NK-92 (cell line): ENCODE measurements around the gene SPPL3.
"Not testable (repeated sequence)": the region's sequence is repeated elsewhere in the genome, so short reads cannot be mapped to it uniquely, and the experiment has no call there.

ENCODE experiments used
- DNase-seq: peaks from one replicate; lab custom pipeline; 2025; ENCODE audit not compliant: unreplicated experiment; lab: John Stamatoyannopoulos, UW

SPPL3 gene

GRCh38 chr12:120904197-120904773, at the start of gene SPPL3:
Gene SPPL3, minus strand, starts transcription at chr12:120904358. Its CDS starts 491 bp downstream, at chr12:120903867.
- DNase-seq = peak; percentile 13

- DNase-seq = no peak
Observed at GRCh38 chr12:120950807-120951206, 46.6 kb upstream of the SPPL3 start.

- DNase-seq = not testable (repeated sequence)
Observed at GRCh38 chr12:120950260-120950799, 46.2 kb upstream of the SPPL3 start.

GRCh38 chr12:120945516-120945915, 41.4 kb upstream of the SPPL3 start:
- not testable (repeated sequence) for DNase-seq

- no peak for DNase-seq
Observed at GRCh38 chr12:120944645-120945217, 40.6 kb upstream of the SPPL3 start.

GRCh38 chr12:120943482-120943881, 39.3 kb upstream of the SPPL3 start:
- no peak for DNase-seq

- DNase-seq = no peak
Observed at GRCh38 chr12:120941846-120942405, 37.8 kb upstream of the SPPL3 start.

GRCh38 chr12:120941412-120941811, 37.3 kb upstream of the SPPL3 start:
- no peak for DNase-seq

- DNase-seq = no peak
Observed at GRCh38 chr12:120940799-120941198, 36.6 kb upstream of the SPPL3 start.

- no peak for DNase-seq
Observed at GRCh38 chr12:120940006-120940405, 35.8 kb upstream of the SPPL3 start.

GRCh38 chr12:120939523-120939922, 35.4 kb upstream of the SPPL3 start:
- no peak for DNase-seq

GRCh38 chr12:120938496-120938895, 34.3 kb upstream of the SPPL3 start:
- no peak for DNase-seq

- DNase-seq = no peak
Observed at GRCh38 chr12:120936197-120936596, 32.0 kb upstream of the SPPL3 start.

GRCh38 chr12:120933786-120934185, 29.6 kb upstream of the SPPL3 start:
- DNase-seq = no peak

- no peak for DNase-seq
Observed at GRCh38 chr12:120932956-120933526, 28.9 kb upstream of the SPPL3 start.

GRCh38 chr12:120932058-120932457, 27.9 kb upstream of the SPPL3 start:
- DNase-seq = no peak

- DNase-seq = no peak
Observed at GRCh38 chr12:120930032-120930431, 25.9 kb upstream of the SPPL3 start.

GRCh38 chr12:120928864-120929652, 24.9 kb upstream of the SPPL3 start:
- DNase-seq = no peak

GRCh38 chr12:120925740-120926563, 21.8 kb upstream of the SPPL3 start:
- no peak for DNase-seq

GRCh38 chr12:120922279-120922678, 18.1 kb upstream of the SPPL3 start:
- DNase-seq = no peak
